Stimulated activated CD4-positive, alpha-beta T cell treated with anti-CD3 and anti-CD28 coated beads, Interleukin-15, amount 100 ng/mL, for 1 hour (primary cell): Measurements from ENCODE around the gene SAFB.
"Not testable (repeated sequence)": the region's sequence is repeated elsewhere in the genome, so short reads cannot be mapped to it uniquely, and the experiment has no call there.

Source experiments
- DNase-seq, 2 donors: peaks; one replicate each; pipeline ENCODE4 v3.0.0-alpha.2; 2020; ENCODE audit warnings: low read depth in 1 of 2, low spot score in 1 of 2

SAFB gene

DNA sequence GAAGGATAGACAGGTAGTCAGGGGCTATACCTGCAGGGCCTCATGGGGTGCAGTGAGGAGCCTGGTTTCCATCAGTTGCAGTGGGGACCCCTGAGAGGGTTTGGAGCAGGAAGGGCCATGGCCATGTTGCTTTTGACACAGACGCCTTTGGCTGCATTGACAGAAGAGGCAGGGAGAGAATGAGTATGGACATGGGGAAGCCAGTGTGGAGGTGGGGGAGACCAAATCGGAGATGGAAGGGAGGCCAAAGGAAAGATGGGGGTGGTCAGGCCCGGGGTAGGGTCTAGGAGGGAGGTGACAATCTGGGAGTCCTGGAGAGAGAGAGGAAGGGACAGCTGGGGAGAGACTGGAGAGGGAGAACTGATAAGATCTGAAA is 59.2 kb downstream of the SAFB start:
- no peak for DNase-seq

- no peak for DNase-seq
These were observed 60.4 kb downstream of the SAFB start for GRCh38 chr19:5683177-5683886.

GRCh38 chr19:5684694-5685430 is 62.0 kb downstream of the SAFB start:
- DNase-seq: no peak

GRCh38 chr19:5686326-5686646 is 63.4 kb downstream of the SAFB start:
- DNase-seq: no peak

GRCh38 chr19:5686647-5687359 is 63.9 kb downstream of the SAFB start:
- peak; percentile 86 to 99 for DNase-seq

GRCh38 chr19:5687360-5688198 is 64.7 kb downstream of the SAFB start:
- no peak for DNase-seq

- DNase-seq: not testable (repeated sequence)
These were observed 65.5 kb downstream of the SAFB start for GRCh38 chr19:5688262-5688881.

- peak; percentile 98 to 99 for DNase-seq
These were observed 67.5 kb downstream of the SAFB start, which contains the start of gene RPL36 for GRCh38 chr19:5690125-5690954. TSS of gene RPL36 (plus strand) at chr19:5690295. CDS start at chr19:5690508, 213 bp downstream.

DNA sequence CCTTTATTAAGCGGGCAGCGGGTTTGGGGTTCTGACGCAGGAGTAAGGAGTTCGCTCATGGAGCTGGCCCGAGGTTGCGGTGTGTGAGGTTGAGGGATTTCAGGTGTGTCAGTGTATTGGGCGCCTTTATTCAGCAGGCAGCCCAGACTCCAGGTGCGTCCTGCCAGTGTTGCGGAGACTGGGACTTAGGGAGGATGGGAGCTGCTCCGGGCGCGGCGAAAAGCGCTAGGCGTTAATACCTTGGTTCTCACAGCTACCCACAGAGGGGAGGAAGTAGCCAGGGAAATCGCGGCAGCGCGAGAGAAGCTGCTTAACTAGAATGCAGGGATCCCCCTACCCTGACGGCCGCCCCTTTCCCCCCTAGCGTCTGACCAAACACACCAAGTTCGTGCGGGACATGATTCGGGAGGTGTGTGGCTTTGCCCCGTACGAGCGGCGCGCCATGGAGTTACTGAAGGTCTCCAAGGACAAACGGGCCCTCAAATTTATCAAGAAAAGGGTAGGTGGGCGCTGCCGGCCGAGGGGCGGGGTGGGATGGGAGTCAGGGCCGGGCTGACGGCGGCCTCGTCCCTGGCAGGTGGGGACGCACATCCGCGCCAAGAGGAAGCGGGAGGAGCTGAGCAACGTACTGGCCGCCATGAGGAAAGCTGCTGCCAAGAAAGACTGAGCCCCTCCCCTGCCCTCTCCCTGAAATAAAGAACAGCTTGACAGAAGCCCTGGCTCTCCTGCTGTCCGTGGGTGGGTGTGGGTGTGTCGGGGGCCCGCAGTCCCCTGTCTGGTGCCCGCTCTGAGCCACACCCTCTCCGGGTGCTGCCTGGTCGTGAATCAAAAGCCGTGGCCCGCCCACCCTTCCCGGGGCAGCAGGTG is 68.3 kb downstream of the SAFB start:
- peak in 1 of 2 donors; percentile 56 for DNase-seq

DNA sequence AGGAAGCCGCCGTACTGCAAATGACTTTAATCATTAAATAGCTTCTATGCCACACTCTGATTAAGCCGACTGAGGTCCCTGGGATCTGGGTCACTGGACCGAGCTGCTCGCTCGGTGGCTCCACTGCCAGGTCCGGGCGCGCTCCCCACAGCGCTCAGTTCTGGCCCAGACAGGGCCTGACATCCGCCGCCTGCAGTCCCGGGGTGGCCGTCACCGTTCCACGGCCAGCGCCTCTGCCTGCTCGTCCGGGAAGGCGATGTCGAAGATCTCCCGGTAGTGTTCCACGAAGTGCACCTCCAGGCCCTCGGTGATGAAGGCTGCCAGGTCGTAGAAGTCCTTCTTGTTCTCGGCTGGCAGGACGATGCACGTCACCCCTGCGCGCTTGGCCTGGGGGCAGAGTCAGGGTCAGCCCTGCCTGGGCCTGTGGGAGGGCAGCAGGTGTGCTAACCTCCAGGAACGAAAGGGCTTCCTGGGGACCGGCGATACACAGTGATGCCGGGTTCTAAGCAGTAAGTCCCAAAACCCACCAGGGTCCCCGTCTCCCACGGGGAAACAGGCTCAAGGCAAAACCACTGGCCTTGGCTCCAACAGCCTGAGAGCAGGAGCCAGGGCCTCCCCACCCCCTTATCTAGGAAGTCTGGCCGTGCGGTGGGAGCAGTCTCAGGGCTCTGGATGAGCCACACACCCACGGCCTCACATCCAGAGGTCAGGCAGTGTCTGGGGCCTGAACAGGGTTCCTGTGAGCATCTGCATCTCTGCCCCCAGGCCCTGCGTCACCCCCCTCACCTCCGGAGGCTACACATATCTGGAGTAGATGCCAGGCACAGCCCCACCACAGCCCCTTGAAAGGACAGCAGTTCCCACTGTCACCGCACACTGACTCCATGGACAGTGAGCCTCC is 69.2 kb downstream of the SAFB start:
- no peak for DNase-seq

GRCh38 chr19:5692723-5693194 is 69.9 kb downstream of the SAFB start:
- no peak for DNase-seq

GRCh38 chr19:5693195-5694166 is 70.6 kb downstream of the SAFB start:
- no peak for DNase-seq

- DNase-seq: no peak
These were observed 71.5 kb downstream of the SAFB start for GRCh38 chr19:5694167-5694955.

GRCh38 chr19:5694956-5695648 is 72.2 kb downstream of the SAFB start:
- DNase-seq: no peak

DNA sequence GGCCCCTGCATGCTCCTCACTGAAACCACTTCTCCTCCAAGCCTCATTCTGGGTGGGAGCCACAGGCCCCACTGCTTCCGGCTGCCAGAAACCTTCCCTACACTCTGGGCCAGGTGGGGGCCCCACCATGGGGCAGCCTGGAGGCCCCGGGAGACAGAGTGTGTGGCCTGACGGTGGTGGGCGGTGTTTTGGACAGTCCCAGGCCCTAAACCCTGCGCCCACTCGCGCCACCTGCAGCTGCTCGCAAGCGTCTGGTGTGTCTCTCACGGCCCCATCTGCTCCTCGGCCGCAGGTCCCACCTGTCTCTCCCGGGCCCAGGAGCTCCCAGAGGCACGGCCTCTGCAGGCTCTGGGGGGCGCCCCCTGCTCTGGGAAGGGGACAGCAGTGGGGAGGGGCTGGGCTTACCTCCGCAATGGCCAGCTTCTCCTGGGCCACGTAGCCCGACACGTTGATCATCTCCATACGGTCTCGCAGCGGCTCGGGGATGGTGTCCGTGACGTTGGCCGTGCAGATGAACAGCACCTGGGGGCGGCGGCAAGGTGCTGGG is 72.8 kb downstream of the SAFB start:
- no peak for DNase-seq
